HG02588 (cell line): ENCODE results near the gene PRKACA.

Experiments used
- ATAC-seq: cut with Tn5 transposase; IDR thresholded peaks from one replicate; pipeline ENCODE4 v1.9.1; 2021; ENCODE audit warnings: mild to moderate bottlenecking, moderate library complexity; ENCODE audit not compliant: unreplicated experiment

Gene PRKACA

GRCh38 chr19:14117668-14118164 lies at the start of gene PRKACA:
TSS of gene PRKACA (minus strand) at chr19:14117762. CDS start at chr19:14117547, 215 bp downstream.
- ATAC-seq, result peak; percentile 85

- no peak for ATAC-seq
Observed at GRCh38 chr19:14166999-14167575, 49.5 kb upstream of the PRKACA start.

- no peak for ATAC-seq
Observed at GRCh38 chr19:14165990-14166830, 48.6 kb upstream of the PRKACA start.

GRCh38 chr19:14164724-14165493 lies 47.3 kb upstream of the PRKACA start:
- ATAC-seq, result no peak

- no peak for ATAC-seq
Observed at GRCh38 chr19:14164082-14164481, 46.5 kb upstream of the PRKACA start.

GRCh38 chr19:14162871-14163297 lies 45.3 kb upstream of the PRKACA start:
- no peak for ATAC-seq

GRCh38 chr19:14161305-14161704 lies 43.7 kb upstream of the PRKACA start:
- no peak for ATAC-seq

- no peak for ATAC-seq
Observed at GRCh38 chr19:14160017-14160703, 42.6 kb upstream of the PRKACA start.

GRCh38 chr19:14159059-14159458 lies 41.5 kb upstream of the PRKACA start:
- ATAC-seq, result no peak

GRCh38 chr19:14158276-14159023 lies 40.9 kb upstream of the PRKACA start:
- ATAC-seq, result no peak

- ATAC-seq, result no peak
Observed at GRCh38 chr19:14156971-14157717, 39.6 kb upstream of the PRKACA start.

- ATAC-seq, result no peak
Observed at GRCh38 chr19:14156122-14156521, 38.6 kb upstream of the PRKACA start.

GRCh38 chr19:14155371-14155770 lies 37.8 kb upstream of the PRKACA start:
- no peak for ATAC-seq

- no peak for ATAC-seq
Observed at GRCh38 chr19:14152713-14153112, 35.2 kb upstream of the PRKACA start.

- ATAC-seq, result no peak
Observed at GRCh38 chr19:14150770-14151661, 33.5 kb upstream of the PRKACA start.

GRCh38 chr19:14150041-14150769 lies 32.6 kb upstream of the PRKACA start:
- ATAC-seq, result no peak

GRCh38 chr19:14149509-14149994 lies 32.0 kb upstream of the PRKACA start:
- ATAC-seq, result no peak
